CD14-positive monocyte (primary cell): ENCODE data around the gene UVSSA. TPM values are rescaled to one million over a fixed set of nuclear protein-coding genes. Genes with fewer than 3 reads are reported as not detected.

Experiments
- DNase-seq, 3 donors: peaks; one replicate each; pipeline ENCODE4 v3.0.0-alpha.2; 2011 to 2022
- H2AFZ ChIP-seq: 2 replicates; pipeline ENCODE4 v1.6.0; 2012; ENCODE audit warnings: mild to moderate bottlenecking, low read depth, low read length, inconsistent platforms; ENCODE audit not compliant: insufficient read depth, poor library complexity, severe bottlenecking
- H3K27ac ChIP-seq, 2 donors: 1 replicate in 1 of 2; 2 replicates in 1 of 2; pipeline ENCODE4 v1.5.1; 2012 to 2013; ENCODE audit warnings: low read length in 2 of 2, control low read depth in 1 of 2, inconsistent platforms in 1 of 2, low read depth in 1 of 2, mild to moderate bottlenecking in 1 of 2
- H3K27me3 ChIP-seq, 2 donors: one replicate each; pipeline versions ENCODE4 v1.6.0 to v1.6.1; 2011 to 2013; ENCODE audit warnings: low read length in 2 of 2; ENCODE audit not compliant: control insufficient read depth in 2 of 2, insufficient read depth in 2 of 2
- H3K36me3 ChIP-seq, 2 donors: replicated peaks in 1 of 2; 1 replicate in 1 of 2; 2 replicates in 1 of 2; pipeline versions ENCODE4 v1.5.1 to v1.6.1; 2012 to 2013; ENCODE audit warnings: low read length in 2 of 2, control low read depth in 1 of 2, inconsistent platforms in 1 of 2, mild to moderate bottlenecking in 1 of 2; ENCODE audit not compliant: insufficient read depth in 2 of 2, control insufficient read depth in 1 of 2
- H3K4me1 ChIP-seq, 2 donors: 1 replicate in 1 of 2; 2 replicates in 1 of 2; pipeline versions ENCODE4 v1.5.1 to v1.6.1; 2012 to 2013; ENCODE audit warnings: low read length in 2 of 2, control low read depth in 1 of 2, inconsistent platforms in 1 of 2, mild to moderate bottlenecking in 1 of 2, moderate library complexity in 1 of 2; ENCODE audit not compliant: insufficient read depth in 2 of 2, control insufficient read depth in 1 of 2
- H3K4me2 ChIP-seq: replicated peaks from 2 replicates; pipeline ENCODE3; 2012; ENCODE audit warnings: low read length, moderate library complexity, mild to moderate bottlenecking; ENCODE audit not compliant: poor library complexity, severe bottlenecking; ENCODE audit errors: extremely low read depth
- H3K4me3 ChIP-seq, 3 experiments: fragments of 200-600 bp in 1 of 3; sonication (generic) in 1 of 3; replicated peaks in 1 of 3; 1 replicate in 2 of 3; 2 replicates in 1 of 3; pipeline ENCODE4 v1.5.1; 2011 to 2013; ENCODE audit warnings: low read length in 3 of 3, mild to moderate bottlenecking in 3 of 3, control low read depth in 2 of 3, low read depth in 2 of 3, inconsistent platforms in 1 of 3, moderate library complexity in 1 of 3
- H3K79me2 ChIP-seq: 2 replicates; pipeline ENCODE4 v1.6.0; 2012; ENCODE audit warnings: mild to moderate bottlenecking, control low read depth, inconsistent platforms, low read length, moderate library complexity; ENCODE audit not compliant: insufficient read depth
- H3K9ac ChIP-seq: 2 replicates; pipeline ENCODE4 v1.6.0; 2017; ENCODE audit warnings: low read length, mild to moderate bottlenecking; ENCODE audit not compliant: insufficient read depth, poor library complexity, severe bottlenecking
- H3K9me3 ChIP-seq, 2 donors: replicated peaks in 1 of 2; 1 replicate in 1 of 2; 2 replicates in 1 of 2; pipeline versions ENCODE4 v1.5.1 to v1.6.1; 2012 to 2013; ENCODE audit warnings: low read length in 2 of 2, control low read depth in 1 of 2; ENCODE audit not compliant: control insufficient read depth in 1 of 2, insufficient read depth in 1 of 2
- H4K20me1 ChIP-seq: 2 replicates; pipeline ENCODE4 v1.6.0; 2012; ENCODE audit warnings: mild to moderate bottlenecking, low read length, control low read depth, moderate library complexity; ENCODE audit not compliant: insufficient read depth
- H3K27ac Mint-ChIP-seq, 7 donors: one replicate each; pipeline ENCODE4 v1.8.0; 2020; ENCODE audit warnings: mild to moderate bottlenecking in 7 of 7, mixed read lengths in 7 of 7, moderate library complexity in 6 of 7, inconsistent platforms in 2 of 7
- H3K27me3 Mint-ChIP-seq, 3 donors: one replicate each; pipeline ENCODE4 v1.8.0; 2021 to 2022; ENCODE audit warnings: low read depth in 3 of 3, mild to moderate bottlenecking in 3 of 3, mixed read lengths in 3 of 3, moderate library complexity in 3 of 3, inconsistent platforms in 1 of 3
- H3K36me3 Mint-ChIP-seq, 2 donors: one replicate each; pipeline ENCODE4 v1.8.0; 2020; ENCODE audit warnings: mixed read lengths in 2 of 2, inconsistent platforms in 1 of 2, mild to moderate bottlenecking in 1 of 2
- H3K4me1 Mint-ChIP-seq: one replicate; pipeline ENCODE4 v1.8.0; 2020; ENCODE audit warnings: mild to moderate bottlenecking, mixed read lengths
- H3K4me3 Mint-ChIP-seq, 2 donors: one replicate each; pipeline ENCODE4 v1.8.0; 2020; ENCODE audit warnings: mild to moderate bottlenecking in 2 of 2, mixed read lengths in 2 of 2, moderate library complexity in 1 of 2
- H3K9me3 Mint-ChIP-seq, 7 donors: one replicate each; pipeline ENCODE4 v1.8.0; 2020 to 2022; ENCODE audit warnings: mixed read lengths in 7 of 7, mild to moderate bottlenecking in 6 of 7, moderate library complexity in 6 of 7, inconsistent platforms in 2 of 7
- CTCF ChIP-seq: fragments of 200-600 bp; IDR thresholded peaks from one replicate; pipeline ENCODE4 v1.8.0; 2022; ENCODE audit warnings: antibody characterized with exemption, mild to moderate bottlenecking
- WGBS: methylation state at CpG from one replicate; pipeline ENCODE4 v1.1.5; 2013; ENCODE audit warnings: missing lambda C conversion rate; ENCODE audit not compliant: insufficient coverage; 5-methylcytosine and 5-hydroxymethylcytosine counted together
- intact Hi-C, 2 donors: fragments of 100-400 bp; cut with micrococcal nuclease; formaldehyde crosslinking; loops; one replicate each; pipeline versions ENCODE4 v1.15.0 to v1.15.1; 2023
- polyA plus RNA-seq, 3 donors: library from polyadenylated mRNA; depleted of rRNA in 1 of 3; unstranded in 2 of 3; stranded (reverse) in 1 of 3; fragments of 300-500 nt in 2 of 3; fragments of >200 nt in 1 of 3; fragmentation: Illumina TruSeq in 2 of 3; gene quantifications; 1 replicate in 2 of 3; 2 replicates in 1 of 3; pipeline ENCODE4 v1.2.3, GENCODE V29; 2012 to 2021

Gene UVSSA
- polyA plus RNA-seq, 3 donors, result 2.6 to 54.0 (median 4.8) TPM

GRCh38 chr4:1347410-1347864 lies 429 bp downstream of the UVSSA start:
- H3K36me3 ChIP-seq, result peaks cover 11 to 18% of the 10 kb centered on the region in 2 donors
- peaks cover 0 to 4% of the 10 kb centered on the region in 2 donors for H3K9me3 ChIP-seq
- peak overlapping the region; percentile 84 for H3K4me2 ChIP-seq
- Mint-ChIP-seq H3K9me3 (peaks cover 0 to 11% (median 1%) of the 10 kb centered on the region in 7 donors), H3K27ac (peak overlapping the region; percentile 93 to 98 (median 97)), H3K36me3 (peaks cover 20 to 45% of the 10 kb centered on the region in 2 donors), H3K4me1 (peaks cover 33% of the 10 kb centered on the region), H3K27me3 (peaks cover 0 to 2% (median 0%) of the 10 kb centered on the region in 3 donors), H3K4me3 (peak overlapping the region; percentile 80 to 90)
- no peaks in the 10 kb centered on the region for H3K27me3 ChIP-seq
- H2AFZ ChIP-seq, result peak overlapping the region; percentile 51
- intact Hi-C loops, result loop anchor here (2.0 to 10.0 kb wide), 10 partner anchors 47 to 657 kb away; partner anchors contain the start of genes CTBP1 (in 2 of the 2), FGFRL1 (in 1 of the 2), MAEA (in 1 of the 2) and NELFA (in 1 of the 2)
- peak overlapping the region; percentile 97 for H3K9ac ChIP-seq
- peak overlapping the region; percentile 58 to 86 (median 81) for H3K4me3 ChIP-seq
- peaks cover 25% of the 10 kb centered on the region for H3K79me2 ChIP-seq
- no peaks in the 10 kb centered on the region for H4K20me1 ChIP-seq
- under 1% methylated on average over 43 of the region's 43 CpGs for WGBS
- peak; percentile 51 to 71 (median 68) for DNase-seq
- TF ChIP-seq CTCF, result no peak
- peak overlapping the region; percentile 90 to 95 for H3K27ac ChIP-seq
- peaks cover 20 to 29% of the 10 kb centered on the region in 2 donors for H3K4me1 ChIP-seq

GRCh38 chr4:1348014-1348513 lies 1.1 kb downstream of the UVSSA start:
- H3K9ac ChIP-seq, result peak overlapping the region; percentile 97
- peak overlapping the region; percentile 90 to 95 for H3K27ac ChIP-seq
- Mint-ChIP-seq H3K36me3 (peaks cover 24 to 51% of the 10 kb centered on the region in 2 donors), H3K4me3 (peak overlapping the region; percentile 80 to 90), H3K27me3 (peaks cover 0 to 2% (median 0%) of the 10 kb centered on the region in 3 donors), H3K9me3 (peaks cover 0 to 7% (median 1%) of the 10 kb centered on the region in 7 donors), H3K4me1 (peaks cover 33% of the 10 kb centered on the region), H3K27ac (peak overlapping the region; percentile 93 to 98 (median 97))
- peaks cover 0 to 1% of the 10 kb centered on the region in 2 donors for H3K9me3 ChIP-seq
- no peak for DNase-seq
- peaks cover 17 to 24% of the 10 kb centered on the region in 2 donors for H3K36me3 ChIP-seq
- H3K4me2 ChIP-seq, result peak overlapping the region; percentile 84
- H2AFZ ChIP-seq, result peak overlapping the region; percentile 51
- H3K4me3 ChIP-seq, result peak overlapping the region; percentile 58 to 86 (median 81)
- peaks cover 20 to 29% of the 10 kb centered on the region in 2 donors for H3K4me1 ChIP-seq
- TF ChIP-seq CTCF, result no peak
- intact Hi-C loops, result loop anchor here (5.0 to 10.0 kb wide), 5 partner anchors 336 to 657 kb away; partner anchors contain the start of genes FGFRL1 (in 1 of the 2), NELFA (in 1 of the 2), TACC3 (in 1 of the 2) and TMEM129 (in 1 of the 2)
- peaks cover 25% of the 10 kb centered on the region for H3K79me2 ChIP-seq
- WGBS, result 84% methylated on average over 4 of the region's 12 CpGs
- no peaks in the 10 kb centered on the region for H4K20me1 ChIP-seq
- H3K27me3 ChIP-seq, result no peaks in the 10 kb centered on the region
